Inflammatory macrophage treated with lipopolysaccharide for 1 hour (primary cell): ENCODE results near the gene DGKG.

ENCODE experiments used
- DNase-seq, 2 donors: peaks; one replicate each; pipeline ENCODE4 v3.0.0-alpha.2; 2020 to 2022

Gene DGKG

DNA sequence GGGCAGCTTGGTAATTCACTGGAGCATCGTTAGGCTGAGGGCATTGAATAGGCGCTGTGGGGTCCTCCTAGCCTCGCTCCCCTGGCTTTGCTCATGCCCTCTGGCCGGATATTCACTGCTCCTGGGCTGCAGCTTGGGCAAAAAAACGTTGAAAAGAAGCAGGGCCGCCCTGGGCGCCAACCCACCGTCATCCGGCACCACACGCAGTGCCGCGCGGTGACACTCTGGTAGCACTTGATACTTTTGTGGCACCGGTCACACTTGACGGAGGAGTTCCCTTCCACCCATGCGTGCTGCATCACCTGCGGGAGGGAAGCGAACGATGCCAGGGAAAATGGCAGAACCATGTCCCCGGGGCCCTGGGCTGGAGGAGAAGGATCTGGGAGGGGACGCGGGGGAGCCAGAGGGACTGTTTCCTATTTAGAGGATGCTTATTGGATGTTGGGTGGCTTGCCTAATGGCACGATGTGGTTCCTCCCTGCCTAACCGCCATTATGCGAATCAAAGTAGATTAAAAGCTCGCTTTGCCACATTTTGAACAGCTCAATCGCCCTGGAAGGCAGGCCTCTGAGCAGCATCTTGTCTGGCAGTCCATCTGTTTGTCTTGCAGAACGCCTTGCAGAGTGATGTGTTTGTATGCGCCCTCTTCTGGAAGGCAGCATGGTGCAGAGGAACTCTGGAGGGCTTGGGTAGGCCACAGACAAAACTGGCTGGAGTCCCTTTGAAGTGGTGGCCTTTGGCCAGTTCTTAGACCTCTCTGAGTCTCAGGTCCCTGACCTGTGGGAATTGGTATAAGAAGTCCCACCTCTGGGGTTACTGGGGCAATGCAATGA is 93.2 kb downstream of the DGKG start:
- DNase-seq = no peak

DNA sequence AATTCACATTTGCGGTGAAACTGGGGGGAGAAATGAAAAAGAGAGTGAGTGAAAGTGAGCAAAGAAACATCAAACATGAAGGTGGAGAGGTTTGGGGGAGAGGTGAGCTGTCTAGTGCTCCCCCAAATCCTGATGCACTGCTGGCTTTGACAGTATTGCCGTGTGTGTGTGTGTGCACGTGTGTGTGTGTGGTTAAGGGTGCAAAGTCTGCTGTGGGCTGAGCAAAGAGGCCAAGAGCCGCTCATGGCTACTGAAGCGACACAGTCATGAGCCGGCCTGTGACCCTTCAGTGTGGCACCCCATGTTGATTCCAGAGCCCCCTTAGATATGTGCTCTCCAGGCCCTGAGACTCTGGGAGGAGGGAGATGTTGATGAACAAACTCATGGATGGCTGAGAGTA is 94.3 kb downstream of the DGKG start:
- DNase-seq = no peak

DNA sequence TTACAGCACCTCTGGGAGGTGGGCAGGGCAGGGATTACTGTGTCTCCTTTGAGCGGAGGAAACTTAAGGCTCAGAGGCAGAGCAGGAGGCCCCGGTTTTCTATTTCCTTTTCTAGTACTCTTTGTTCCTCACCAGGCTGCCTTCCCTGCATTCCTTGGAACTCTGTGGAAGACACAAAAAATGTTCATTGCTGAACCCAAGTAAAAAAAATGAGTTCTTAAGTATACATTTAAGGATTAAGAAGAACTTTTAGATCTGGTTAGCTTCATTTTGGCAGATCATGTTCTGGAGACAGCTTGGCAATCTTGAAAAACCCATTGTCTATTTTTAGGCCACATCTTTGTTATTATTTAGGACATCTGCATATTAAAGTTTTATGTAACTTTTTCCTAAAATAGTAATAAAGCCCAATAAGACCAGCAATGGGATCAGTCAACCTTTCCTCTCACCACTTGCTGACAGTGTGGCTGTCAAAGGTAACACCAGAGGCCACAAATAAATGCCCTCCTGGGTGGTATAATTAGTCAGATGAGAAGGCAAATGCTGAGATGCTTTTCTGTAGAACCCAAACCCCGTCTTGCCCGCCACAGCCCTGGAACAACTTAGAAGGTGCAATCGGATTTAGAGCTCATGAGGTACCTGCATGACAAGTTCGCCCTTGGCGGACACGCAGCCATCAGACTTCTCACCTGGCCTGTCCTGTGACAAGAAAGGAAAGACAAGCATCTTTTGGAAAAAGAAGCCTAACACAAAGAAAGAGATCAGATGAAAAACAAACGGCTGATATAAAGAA is 97.2 kb downstream of the DGKG start:
- no peak for DNase-seq

DNA sequence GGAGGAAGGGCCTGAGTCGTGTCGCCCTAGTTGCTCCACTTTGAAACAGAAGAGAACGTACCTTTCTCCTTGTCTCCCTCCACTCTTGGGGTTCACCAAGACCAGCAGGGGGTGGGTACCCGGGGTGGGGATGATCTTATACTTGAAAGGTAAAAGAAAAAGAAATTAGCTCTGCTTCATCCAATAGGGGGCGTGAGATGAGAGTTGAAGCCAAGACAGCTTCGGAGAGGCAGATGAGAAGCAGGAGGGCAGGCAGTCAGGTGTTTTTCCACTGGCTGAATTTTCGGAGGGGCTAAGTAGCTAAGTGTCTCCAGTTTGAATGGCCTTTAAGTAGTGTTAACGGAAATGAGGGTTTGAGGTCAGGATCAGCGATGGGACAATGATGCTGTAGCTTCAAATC is 100.4 kb downstream of the DGKG start:
- no peak for DNase-seq

DNA sequence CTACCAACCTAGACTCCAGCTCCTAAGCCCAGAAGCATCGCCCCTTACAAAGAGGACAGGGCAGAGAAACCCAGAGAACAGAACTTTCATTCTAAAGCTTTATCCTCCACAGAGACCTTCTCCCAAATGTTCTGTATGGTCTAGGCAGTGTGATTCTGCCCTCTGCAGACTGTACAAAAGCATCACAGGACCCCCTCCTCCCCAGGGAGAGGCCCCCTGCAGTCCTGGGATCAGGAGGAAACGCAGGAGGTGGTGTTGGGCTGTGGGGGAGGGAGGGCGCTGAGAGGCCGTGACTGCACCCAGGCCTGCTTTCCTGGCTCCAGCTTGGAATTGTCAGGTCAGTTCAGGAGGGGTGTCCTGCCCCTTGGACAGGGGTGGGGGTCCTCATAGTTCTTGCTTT is 101.3 kb downstream of the DGKG start:
- DNase-seq = no peak

DNA sequence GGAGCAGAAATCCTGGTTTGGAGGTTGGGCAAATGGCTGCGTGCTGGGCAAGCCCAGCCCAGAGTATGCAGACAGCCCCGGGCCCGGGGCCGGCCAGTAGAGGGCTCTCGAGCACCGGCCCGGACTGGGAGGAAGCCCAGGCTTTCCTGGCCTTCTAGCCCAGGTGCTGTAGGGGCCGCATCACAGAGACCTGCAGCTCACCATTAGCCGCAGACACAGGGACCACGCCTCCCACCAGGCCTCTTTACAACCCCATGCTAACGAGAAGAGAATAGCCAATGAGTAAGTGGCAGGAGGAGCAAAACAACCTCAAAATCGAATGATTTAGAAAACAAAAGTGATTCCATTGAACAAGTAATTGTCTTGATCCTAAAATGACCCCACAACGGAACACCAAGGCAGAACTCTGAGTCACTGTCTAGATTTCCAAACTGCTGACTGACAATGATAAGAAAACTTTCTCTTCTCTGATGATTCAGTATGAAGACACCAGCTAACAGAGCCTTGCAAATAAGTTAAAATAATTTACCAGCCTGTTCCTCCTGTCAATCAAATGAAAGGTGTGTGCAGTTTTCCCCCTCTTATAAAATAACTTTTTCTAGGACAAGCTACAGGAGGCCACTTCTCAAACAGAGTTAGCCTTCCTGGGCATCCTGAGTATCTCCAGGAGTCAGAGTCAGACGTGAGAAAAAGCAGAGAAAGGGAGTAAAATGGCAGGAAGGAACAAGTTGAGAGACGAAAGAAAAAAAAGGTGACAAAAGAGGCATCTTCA is 102.2 kb downstream of the DGKG start:
- peak; percentile 45 to 69 for DNase-seq

DNA sequence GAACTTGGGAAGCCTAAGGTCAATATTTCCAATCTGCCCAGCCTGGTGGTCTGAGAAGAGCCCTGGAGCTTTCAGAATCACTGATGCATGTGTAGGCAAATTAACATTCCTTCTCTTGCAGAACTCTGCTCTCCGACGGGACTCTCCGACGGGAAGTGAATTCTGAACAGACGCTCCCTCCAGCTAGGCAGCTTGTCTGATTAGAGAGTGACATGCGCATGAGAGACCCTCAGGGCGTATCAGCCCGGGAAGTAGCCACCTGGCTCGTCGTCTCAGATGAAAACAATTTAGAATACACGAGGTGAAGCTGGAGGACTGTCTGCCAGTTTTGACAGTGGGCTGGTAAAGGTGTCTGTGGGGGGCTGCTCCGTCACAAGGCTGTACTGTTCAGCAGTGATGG is 103.1 kb downstream of the DGKG start:
- no peak for DNase-seq

DNA sequence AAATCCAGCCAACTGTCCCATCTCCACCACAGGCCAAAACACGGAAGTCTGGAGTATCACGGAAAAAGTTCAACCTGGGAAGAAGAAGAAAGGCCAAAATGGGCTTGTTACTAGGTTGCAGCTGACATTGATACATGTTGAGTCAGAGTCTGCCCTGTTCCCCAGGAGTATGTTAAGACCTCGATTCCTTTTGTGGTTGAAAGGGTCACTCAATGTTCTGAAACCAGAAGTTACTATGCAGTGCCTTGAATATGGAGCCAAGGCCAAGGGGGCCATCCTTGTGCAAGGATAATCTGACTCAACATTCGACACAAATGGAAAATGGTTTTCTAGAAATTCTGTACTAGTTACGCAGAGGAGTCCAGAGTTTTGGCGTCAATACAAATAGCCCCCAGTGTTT is 104.2 kb downstream of the DGKG start:
- DNase-seq = no peak

DNA sequence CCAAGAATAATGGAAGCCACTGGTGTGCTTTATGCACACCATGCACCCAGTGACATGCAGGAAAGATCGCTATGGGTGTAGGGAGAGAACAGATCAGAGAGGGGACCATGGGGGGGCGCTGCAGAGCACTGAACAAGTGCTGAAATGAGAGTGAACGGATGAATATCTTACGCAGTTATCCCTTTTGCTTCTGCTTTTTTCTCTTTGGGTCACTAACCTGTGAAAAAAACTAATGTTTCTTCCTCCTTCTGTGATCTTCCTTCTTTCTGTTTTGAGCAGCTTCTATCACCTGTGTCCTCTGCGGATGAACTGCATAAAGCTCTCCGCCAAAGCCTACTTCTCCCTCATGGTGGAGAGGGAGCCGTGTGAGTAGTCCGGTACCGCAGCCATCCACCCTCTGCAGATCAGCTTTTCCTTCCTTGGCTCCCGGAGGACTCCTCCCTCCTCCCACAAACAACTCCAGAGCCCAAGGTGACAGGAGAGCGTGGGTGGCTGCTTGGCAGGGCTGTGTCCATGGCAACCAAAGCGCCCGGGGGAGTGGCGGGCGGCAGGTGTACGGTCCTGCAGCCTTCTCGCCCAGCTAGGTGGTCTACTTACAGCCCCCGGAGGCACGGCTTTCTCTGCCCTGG is 106.2 kb downstream of the DGKG start:
- DNase-seq = no peak

DNA sequence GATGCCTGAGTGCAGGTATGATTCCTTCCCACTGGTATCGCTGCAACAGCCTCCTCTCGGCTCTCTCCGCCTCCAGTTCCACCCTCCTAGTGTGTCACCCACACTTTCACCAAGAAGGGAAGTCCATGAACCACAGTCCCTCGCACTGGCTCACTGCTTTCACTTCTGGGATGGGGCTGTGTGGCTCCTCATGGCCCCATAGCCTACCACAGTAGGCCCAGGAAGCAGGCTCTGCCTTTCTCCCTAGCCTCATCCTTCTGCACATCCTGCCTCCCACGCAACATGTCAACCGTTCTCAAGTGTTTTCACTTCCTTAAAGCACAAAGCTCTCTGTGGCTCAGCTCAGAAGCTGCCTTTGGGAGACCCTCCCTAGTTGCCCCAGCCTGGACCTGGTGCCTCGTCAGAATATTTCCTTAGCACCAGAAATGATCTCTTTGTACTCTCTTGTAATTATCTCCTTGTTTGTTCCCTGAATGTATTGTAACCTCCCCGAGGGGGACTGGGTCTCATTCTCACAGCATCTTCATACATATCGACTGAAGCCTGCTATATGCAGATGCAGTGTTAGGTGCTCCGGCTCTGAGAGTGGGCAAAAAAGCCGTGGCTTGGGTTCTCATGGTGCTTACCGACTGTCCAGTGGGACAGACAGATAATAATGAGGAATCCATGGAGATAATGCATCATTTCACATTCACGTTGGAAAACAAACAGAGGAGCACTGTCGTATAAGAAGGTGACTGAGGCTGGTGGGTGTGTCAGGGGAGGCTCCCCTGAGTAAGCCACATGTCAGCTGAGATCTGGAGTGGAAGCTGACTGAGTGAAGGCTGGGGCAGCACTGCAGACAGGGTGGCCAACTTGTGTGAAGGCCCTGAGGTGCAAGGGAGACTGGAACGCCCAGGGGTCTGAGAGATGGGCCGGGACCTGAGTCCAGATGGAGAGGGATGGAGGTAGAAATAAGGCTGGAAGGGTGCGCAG is 107.1 kb downstream of the DGKG start:
- peak; percentile 68 to 75 for DNase-seq

DNA sequence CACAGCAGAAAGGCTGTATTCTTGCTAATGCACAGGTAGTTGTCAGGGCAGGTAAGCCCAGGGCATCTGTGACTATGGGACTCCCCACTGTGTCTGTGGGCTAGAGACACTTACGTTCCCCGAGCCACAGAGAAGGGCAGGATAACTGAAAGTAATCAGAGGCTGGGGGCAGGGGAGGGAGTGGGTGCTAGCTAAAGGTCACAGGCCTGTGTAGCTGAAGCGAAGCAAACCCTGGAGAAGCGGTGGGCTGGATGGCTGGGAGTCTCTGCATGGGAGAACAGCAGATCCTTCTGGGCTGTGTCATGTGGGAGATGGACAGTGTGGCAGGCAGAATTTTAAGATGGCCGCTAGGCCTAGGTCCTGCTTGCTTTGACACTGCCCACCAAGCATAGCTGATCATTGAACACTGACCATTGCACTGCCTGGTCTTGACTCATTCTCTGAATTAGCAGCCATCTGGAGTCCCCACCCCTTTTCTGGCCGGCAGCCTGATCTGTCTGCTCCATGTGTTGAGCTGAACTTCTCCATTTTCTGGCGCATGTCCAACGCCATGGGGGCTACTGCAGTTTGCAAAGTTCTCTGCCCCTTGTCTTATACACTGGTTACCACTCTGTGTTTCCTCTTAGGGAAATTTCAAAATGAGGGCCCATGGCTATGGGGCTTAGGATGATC is 110.0 kb downstream of the DGKG start:
- peak in 1 of 2 donors; percentile 29 for DNase-seq

DNA sequence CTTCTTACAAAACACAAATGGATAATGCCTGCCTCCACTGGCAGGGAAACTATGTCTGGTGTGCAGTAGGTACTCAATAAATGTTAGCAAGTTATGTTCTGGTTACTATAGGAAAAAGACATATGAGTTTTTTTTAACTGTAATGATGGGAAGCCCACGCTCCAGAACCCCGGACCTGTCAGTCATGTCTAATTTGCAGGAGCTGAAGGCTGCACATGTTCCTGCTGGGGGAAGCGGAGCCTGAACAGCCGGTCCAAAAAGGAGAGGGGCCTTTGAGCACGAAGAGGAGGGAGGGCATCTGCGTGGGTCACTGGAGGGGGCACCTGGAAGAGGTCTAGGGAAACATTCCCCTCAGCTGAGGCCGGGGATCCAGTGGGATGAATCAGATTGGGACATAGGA is 113.2 kb downstream of the DGKG start:
- no peak for DNase-seq

DNA sequence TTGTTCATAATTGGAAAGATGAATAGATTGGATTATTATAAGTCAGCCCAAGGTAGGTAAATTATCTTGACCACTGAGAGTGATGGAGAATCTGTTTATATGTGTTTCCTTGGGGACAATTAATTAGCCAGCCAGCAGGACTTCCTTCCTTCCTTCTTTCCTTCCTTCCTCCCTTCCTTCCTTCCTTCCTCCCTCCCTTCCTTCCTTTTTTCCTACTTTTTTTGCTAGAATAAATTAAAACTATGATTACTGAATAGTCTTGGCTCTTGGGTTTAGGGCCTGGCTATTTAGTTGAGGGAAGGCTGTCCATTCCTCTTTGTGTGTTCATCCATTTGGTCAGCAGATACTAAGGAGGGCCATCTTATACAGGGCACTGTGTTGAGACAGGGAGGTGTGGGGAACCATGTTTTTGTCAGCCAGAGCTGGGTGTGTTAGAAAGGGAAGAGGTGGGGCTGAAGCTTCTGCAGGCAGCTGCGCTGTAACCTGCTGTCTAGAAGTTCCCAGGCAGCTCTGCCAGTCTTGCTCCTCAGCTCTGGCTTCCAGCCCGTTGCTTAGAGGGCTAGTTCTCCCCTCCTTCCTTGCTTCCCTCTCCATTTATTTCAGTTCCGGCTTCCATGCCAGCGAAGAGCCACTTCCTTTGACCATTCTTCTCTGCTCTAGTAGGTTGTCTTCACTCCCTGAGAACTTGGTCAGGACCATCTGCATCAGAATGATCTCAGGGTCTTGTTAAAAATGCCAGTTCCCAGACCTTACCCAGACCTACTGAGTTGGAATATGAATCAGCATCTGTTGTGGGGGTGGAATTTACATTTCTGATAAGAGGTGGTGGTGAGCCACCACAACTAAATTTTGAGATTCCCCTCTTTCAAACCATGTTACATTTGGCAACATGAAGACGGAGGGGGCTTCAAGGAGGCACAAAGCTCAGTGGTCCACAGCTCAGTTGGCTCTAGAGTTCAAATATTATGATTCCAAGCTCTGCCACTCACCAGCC is 113.9 kb downstream of the DGKG start:
- no peak for DNase-seq

DNA sequence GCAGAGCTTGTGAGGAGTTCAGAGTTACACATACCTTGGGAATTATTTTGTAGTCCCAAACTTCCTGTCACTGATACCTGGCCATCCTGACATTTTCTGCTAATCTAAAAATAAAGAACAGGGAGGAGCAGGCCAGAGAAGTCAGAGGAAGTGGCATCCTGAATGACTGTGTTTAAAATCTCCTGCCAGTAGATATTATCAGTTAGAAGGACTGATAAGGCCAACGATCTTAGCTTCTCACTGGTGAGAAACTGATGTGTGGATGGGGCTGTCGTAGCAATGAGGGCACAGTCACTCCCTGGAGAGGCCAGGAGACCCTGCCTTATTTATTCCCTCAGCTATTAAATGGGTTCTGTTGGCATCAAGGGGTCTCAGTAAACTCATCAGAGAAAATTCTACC is 115.1 kb downstream of the DGKG start:
- no peak for DNase-seq

DNA sequence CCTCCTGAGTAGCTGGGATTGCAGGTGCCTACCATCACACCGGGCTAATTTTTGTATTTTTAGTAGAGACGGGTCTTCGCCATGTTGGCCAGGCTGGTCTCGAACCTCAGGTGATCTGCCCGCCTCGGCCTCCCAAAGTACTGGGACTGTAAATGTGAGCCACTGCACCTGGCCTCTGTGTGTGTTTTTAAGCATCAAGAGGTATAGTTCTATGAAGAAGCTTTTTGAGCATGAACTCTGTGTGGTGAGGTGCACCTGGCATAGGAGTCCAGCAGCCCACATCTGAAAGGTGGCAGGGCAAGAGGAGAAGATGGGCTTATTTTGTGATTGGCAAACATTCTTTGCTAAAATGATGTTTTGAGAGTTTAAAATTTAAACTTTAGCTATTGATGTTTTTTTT is 118.0 kb downstream of the DGKG start:
- DNase-seq = no peak

DNA sequence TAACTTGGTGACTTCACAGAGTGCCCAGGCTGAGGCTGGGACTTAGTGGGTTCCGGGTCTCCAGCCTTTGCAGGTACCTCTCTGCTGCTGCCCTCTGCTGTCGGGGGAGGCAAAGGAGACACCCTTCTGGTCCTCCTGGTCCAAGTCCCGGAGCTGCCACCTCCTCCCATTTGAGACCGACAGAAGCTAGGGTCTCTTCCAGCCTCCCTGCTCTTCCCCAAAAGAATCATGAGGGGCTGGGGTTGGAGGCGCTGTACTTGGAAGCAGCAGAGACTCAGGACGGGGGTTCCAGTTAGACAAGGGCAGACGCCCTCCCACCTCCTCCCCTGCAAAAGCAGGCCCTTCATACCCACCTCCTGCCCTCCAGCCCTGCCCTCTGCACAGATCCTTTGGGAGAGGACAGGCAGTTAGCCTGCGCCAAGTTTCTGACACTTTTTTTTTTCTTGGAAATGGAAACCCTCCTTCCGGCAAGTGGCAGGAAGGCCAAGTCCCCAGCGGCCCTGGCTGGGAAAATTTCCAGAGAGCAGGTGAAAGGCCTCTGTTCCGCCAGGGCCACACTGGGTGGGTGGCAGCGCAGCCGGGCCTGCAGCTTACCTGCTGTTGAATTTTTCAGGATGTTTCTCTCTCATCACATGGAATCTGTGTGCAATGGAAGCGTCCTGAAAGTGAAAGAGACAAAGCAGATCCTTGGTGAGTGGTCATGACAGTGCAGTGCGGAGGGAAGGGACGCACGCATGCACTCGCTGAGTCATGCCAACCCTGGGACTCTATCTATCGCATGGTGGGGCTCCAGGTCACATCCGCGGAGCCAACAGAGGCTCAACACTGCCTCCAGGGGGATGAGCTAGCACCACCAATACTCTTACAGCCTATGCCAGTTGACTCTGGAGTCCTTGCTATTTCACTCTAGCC is 119.9 kb downstream of the DGKG start:
- DNase-seq = peak; percentile 72 to 85

DNA sequence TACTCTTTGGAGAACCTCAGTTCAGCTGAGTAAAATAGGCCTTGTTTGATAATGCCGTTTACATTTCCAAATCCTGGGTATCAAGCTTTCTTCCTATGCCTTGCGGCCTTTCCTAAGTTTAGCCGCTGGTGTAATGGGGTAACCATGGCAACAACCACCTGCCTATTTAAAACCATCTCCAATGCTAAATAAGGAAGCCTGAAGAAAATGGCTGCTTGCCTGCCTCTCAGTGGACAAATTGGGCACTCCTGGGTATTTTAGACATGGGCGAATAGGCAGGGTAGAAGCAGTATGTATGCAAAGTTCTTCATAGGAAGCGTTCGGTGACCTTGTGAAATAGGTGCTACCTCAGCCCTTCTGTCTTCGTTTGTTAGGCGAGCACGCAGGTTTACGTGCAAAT is 122.7 kb downstream of the DGKG start:
- DNase-seq = no peak

DNA sequence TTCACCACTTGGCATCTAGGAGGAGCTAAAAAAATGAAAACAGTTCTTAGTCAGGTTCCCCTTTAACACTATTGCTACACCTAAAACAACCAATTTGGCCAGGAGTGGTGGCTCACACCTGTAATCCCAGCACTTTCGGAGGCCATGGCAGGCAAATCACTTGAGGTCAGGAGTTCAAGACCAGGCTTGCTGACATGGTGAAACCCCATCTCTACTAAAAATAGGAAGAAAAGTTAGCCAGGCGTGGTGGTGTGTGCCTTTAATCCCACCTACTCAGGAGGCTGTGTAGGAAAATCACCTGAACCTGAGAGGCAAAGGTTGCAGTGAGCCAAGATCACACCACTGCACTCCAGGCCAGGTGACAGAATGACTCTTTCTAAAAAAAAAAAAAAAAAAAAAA is 124.1 kb downstream of the DGKG start:
- DNase-seq = no peak
